IMR-90 (cell line): ENCODE data around the gene N4BP2. TPM values are rescaled to one million over a fixed set of nuclear protein-coding genes. Genes with fewer than 3 reads are reported as not detected.

Experiments used
- ATAC-seq: fragments of 200-7000 bp; cut with Tn5 transposase; 2 replicates; pipeline ENCODE4 v1.9.1; 2020; ENCODE audit warnings: low read depth, mild to moderate bottlenecking, moderate library complexity
- BruUV-seq: library from RNA; stranded (reverse); fragments of 400-500 nt; replicated peaks from 2 replicates; lab custom pipeline; 2021; lab: Mats Ljungman, UMichigan
- CTCF ChIA-PET: fragments of 300-600 bp; formaldehyde crosslinking; extraction: SDS; loops from one replicate; lab custom pipeline; 2021; ENCODE audit warnings: antibody characterized with exemption; lab: Yijun Ruan, JAX
- POLR2A ChIA-PET: fragments of 300-600 bp; sonication (Branson Sonifier 250); formaldehyde crosslinking; loops from one replicate; lab custom pipeline; 2022; ENCODE audit warnings: antibody characterized with exemption; ENCODE audit not compliant: unreplicated experiment; lab: Charles Lee
- DNase-seq: peaks from one replicate; pipeline ENCODE4 v3.0.0; 2013
- H2AFZ ChIP-seq: replicated peaks from 2 replicates; pipeline ENCODE3; 2013; ENCODE audit warnings: low read length, mild to moderate bottlenecking; ENCODE audit not compliant: poor library complexity
- H2AK5ac ChIP-seq: 2 replicates; pipeline ENCODE4 v1.6.1; 2013; ENCODE audit warnings: low read depth, low read length, inconsistent platforms
- H2AK9ac ChIP-seq: replicated peaks from 2 replicates; pipeline ENCODE3; 2013; ENCODE audit warnings: mild to moderate bottlenecking, low read depth, low read length, moderate library complexity; ENCODE audit not compliant: poor library complexity
- H2BK120ac ChIP-seq: 2 replicates; pipeline ENCODE4 v1.6.1; 2013; ENCODE audit warnings: low read depth, low read length, inconsistent platforms
- H2BK15ac ChIP-seq: 3 replicates; pipeline ENCODE4 v1.6.1; 2013; ENCODE audit warnings: low read depth, low read length, inconsistent platforms
- H2BK20ac ChIP-seq: 2 replicates; pipeline ENCODE4 v1.6.1; 2013; ENCODE audit warnings: low read depth, mild to moderate bottlenecking, inconsistent platforms, low read length, moderate library complexity
- H2BK5ac ChIP-seq: 2 replicates; pipeline ENCODE4 v1.6.1; 2013; ENCODE audit warnings: mild to moderate bottlenecking, low read depth, low read length, inconsistent platforms; ENCODE audit not compliant: poor library complexity, severe bottlenecking
- H3K14ac ChIP-seq: replicated peaks from 2 replicates; pipeline ENCODE4 v1.6.1; 2013; ENCODE audit warnings: low read depth, low read length, inconsistent platforms
- H3K18ac ChIP-seq: 2 replicates; pipeline ENCODE4 v1.6.1; 2013; ENCODE audit warnings: low read depth, low read length, control low read depth
- H3K23ac ChIP-seq: 2 replicates; pipeline ENCODE4 v1.6.1; 2013; ENCODE audit warnings: low read depth, low read length, inconsistent platforms
- H3K27ac ChIP-seq: 2 replicates; pipeline ENCODE4 v1.5.1; 2013; ENCODE audit warnings: mild to moderate bottlenecking, control low read depth, low read length; ENCODE audit not compliant: insufficient read depth
- H3K27me3 ChIP-seq: 2 replicates; pipeline ENCODE4 v1.6.1; 2013; ENCODE audit warnings: low read length; ENCODE audit not compliant: control insufficient read depth, insufficient read depth
- H3K36me3 ChIP-seq: 2 replicates; pipeline ENCODE4 v1.6.1; 2013; ENCODE audit warnings: low read length, mixed read lengths; ENCODE audit not compliant: control insufficient read depth, insufficient read depth
- H3K4ac ChIP-seq: 2 replicates; pipeline ENCODE4 v1.6.1; 2013; ENCODE audit warnings: low read depth, low read length, inconsistent platforms
- H3K4me1 ChIP-seq: 2 replicates; pipeline ENCODE4 v1.6.1; 2013; ENCODE audit warnings: low read length, mixed read lengths; ENCODE audit not compliant: control insufficient read depth, insufficient read depth
- H3K4me2 ChIP-seq: 2 replicates; pipeline ENCODE4 v1.6.1; 2013; ENCODE audit warnings: low read depth, mild to moderate bottlenecking, control low read depth, low read length, moderate library complexity
- H3K4me3 ChIP-seq: 2 replicates; pipeline ENCODE4 v1.5.1; 2013; ENCODE audit warnings: low read depth, mild to moderate bottlenecking, control low read depth, low read length, moderate library complexity; ENCODE audit not compliant: insufficient read depth
- H3K56ac ChIP-seq: 2 replicates; pipeline ENCODE4 v1.6.1; 2013; ENCODE audit warnings: low read length, inconsistent platforms; ENCODE audit not compliant: insufficient read depth; ENCODE audit errors: extremely low read depth
- H3K79me1 ChIP-seq, 2 experiments: 2 replicates each; pipeline ENCODE4 v1.6.1; 2013; ENCODE audit warnings: low read length in 2 of 2, inconsistent platforms in 1 of 2, low read depth in 1 of 2
- H3K9ac ChIP-seq: 2 replicates; pipeline ENCODE4 v1.6.1; 2013; ENCODE audit warnings: low read depth, low read length, control low read depth
- H3K9me1 ChIP-seq: 2 replicates; pipeline ENCODE4 v1.6.1; 2013; ENCODE audit warnings: low read length, inconsistent platforms; ENCODE audit not compliant: insufficient read depth
- H3K9me3 ChIP-seq: 2 replicates; pipeline ENCODE4 v1.6.1; 2013; ENCODE audit warnings: low read length; ENCODE audit not compliant: control insufficient read depth, insufficient read depth
- H4K20me1 ChIP-seq: 2 replicates; pipeline ENCODE4 v1.6.1; 2013; ENCODE audit warnings: low read length, inconsistent platforms; ENCODE audit not compliant: insufficient read depth
- H4K5ac ChIP-seq: 2 replicates; pipeline ENCODE4 v1.6.1; 2013; ENCODE audit warnings: mild to moderate bottlenecking, low read depth, low read length, control low read depth
- H4K8ac ChIP-seq, 2 experiments: 2 replicates each; pipeline ENCODE4 v1.6.1; 2013; ENCODE audit warnings: low read depth in 2 of 2, low read length in 2 of 2, control low read depth in 1 of 2, inconsistent platforms in 1 of 2
- H4K91ac ChIP-seq: 2 replicates; pipeline ENCODE4 v1.6.1; 2013; ENCODE audit warnings: low read depth, low read length, inconsistent platforms; ENCODE audit not compliant: insufficient read depth
- ELK1 ChIP-seq: fragments of 150-350 bp; IDR thresholded peaks from 2 replicates; pipeline ENCODE4 v1.6.1; 2016; ENCODE audit warnings: low read depth, mild to moderate bottlenecking, low read length, moderate library complexity, borderline replicate concordance
- FOS ChIP-seq: fragments of 150-350 bp; IDR thresholded peaks from 2 replicates; pipeline ENCODE4 v1.6.1; 2016; ENCODE audit warnings: low read depth, low read length
- WGBS, 2 experiments: methylation state at CpG; one replicate each; pipeline versions ENCODE4 v1.1.5 to v1.1.7; 2013; ENCODE audit warnings: missing lambda C conversion rate in 2 of 2; ENCODE audit not compliant: insufficient read length in 1 of 2; ENCODE audit errors: extremely low coverage in 2 of 2; 5-methylcytosine and 5-hydroxymethylcytosine counted together
- dilution Hi-C: fragments of 300-500 bp; cut with HindIII; formaldehyde crosslinking; loops from one replicate; pipeline ENCODE4 v1.14.3; 2018; ENCODE audit warnings: low sequenced_read_pairs; ENCODE audit not compliant: unreplicated experiment
- in situ Hi-C: fragments of 300-500 bp; cut with MboI; formaldehyde crosslinking; loops from 3 replicates; pipeline ENCODE4 v1.14.3; 2019; ENCODE audit warnings: low sequenced_read_pairs, inconsistent platforms, mixed read lengths
- intact Hi-C: fragments of 100-400 bp; cut with micrococcal nuclease; formaldehyde crosslinking; loops from 2 replicates; pipeline ENCODE4 v1.10.0; 2022
- polyA plus RNA-seq, 3 experiments: library from polyadenylated mRNA; depleted of rRNA; stranded (reverse); fragments of >200 nt; gene quantifications; 2 replicates each; pipeline ENCODE4 v1.2.3, GENCODE V29; 2012; ENCODE audit warnings: low replicate concordance in 1 of 3
- total RNA-seq: library from RNA; depleted of rRNA; stranded (reverse); fragments of >200 nt; gene quantifications from 2 replicates; pipeline ENCODE4 v1.2.3, GENCODE V29; 2012

Gene N4BP2
- total and polyA plus RNA-seq, 2 of the 4 experiments (the other 2 are of a cell fraction) = 0.84 to 2.2 TPM

DNA sequence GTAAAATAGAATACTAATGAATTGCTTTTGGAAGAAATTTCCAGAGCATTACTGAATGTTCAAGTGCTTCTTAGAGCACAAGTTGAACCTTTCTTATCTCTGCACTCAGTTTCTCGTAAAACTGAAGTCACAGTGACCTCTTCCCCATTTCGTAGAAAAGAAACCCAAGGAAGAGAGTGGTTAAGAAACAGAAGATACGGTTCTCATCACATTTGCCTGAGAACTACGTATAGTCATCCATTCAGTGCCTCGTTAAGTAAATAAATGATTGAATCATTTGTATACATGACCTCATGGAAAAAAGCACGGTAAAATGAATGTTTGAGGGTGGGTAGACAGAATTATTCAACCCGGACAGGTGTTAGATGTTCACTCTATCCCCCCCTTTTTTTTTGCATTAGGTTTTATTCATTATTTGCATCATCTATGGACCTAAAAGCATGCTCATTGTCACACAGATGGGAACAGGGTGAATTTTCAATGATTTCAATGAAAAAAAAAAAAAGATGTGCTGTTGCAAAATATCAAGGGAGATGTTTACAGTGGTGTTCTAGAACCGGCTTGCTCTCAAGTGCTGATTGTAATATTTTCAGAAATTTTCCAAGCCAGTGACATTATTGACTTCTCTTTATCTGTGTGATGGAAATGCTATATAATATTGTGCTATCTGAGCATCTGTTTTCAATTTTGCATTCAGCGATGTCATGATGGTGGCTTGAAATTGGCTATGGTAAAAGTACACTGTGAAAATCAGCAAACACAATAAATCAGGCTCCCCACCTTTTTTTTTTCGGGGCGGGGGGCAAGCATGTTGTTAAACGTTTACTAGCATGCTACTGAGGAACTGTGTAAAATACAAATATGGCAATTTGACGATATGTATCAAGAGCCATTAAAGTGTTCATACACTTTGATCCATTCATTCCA is 144.5 kb downstream of the N4BP2 start:
- Histone ChIP-seq H4K5ac (no peak overlapping the region), H3K9ac (no peak overlapping the region), H3K4me1 (no peaks in the 10 kb centered on the region), H2BK15ac (no peak overlapping the region), H3K27me3 (peaks cover 4% of the 10 kb centered on the region), H3K18ac (no peak overlapping the region), H2AK9ac (no peak overlapping the region), H3K79me1 (no peaks in the 10 kb centered on the region), H2AK5ac (no peak overlapping the region), H3K4me3 (no peak overlapping the region), H3K9me1 (no peaks in the 10 kb centered on the region; the same call in 1 of the 2 replicates), H2BK20ac (no peak overlapping the region), H3K14ac (no peak overlapping the region), H2BK5ac (no peak overlapping the region), H3K27ac (no peak overlapping the region), H3K4me2 (peak overlapping the region; percentile 56; the same call in 1 of the 2 replicates), H4K20me1 (no peaks in the 10 kb centered on the region), H3K36me3 (no peaks in the 10 kb centered on the region), H2AFZ (no peak overlapping the region), H4K8ac (no peak overlapping the region), H2BK120ac (no peak overlapping the region), H3K4ac (no peak overlapping the region), H3K56ac (no peak overlapping the region), H4K91ac (no peak overlapping the region), H3K9me3 (no peaks in the 10 kb centered on the region), H3K23ac (no peak overlapping the region)
- in situ Hi-C loops (no loop called here), intact Hi-C loops (no loop called here), dilution Hi-C loops (no loop called here)
- CTCF ChIA-PET = no interaction called here
- peak; percentile 49; the same call in 1 of the 2 replicates for ATAC-seq
- no CpG with 5 or more reads among the region's 13 CpGs for WGBS, 2 experiments
- POLR2A ChIA-PET = no interaction called here
- peak; percentile 82 for DNase-seq
- TF ChIP-seq FOS (peak; percentile 19; the same call in 1 of the 2 replicates), ELK1 (no peak)
- BruUV-seq = no TSS peak
